HG02759 (cell line): ENCODE measurements around the gene EXOC1L.

ENCODE experiments used
- ATAC-seq: cut with Tn5 transposase; IDR thresholded peaks from one replicate; pipeline ENCODE4 v1.9.1; 2021; ENCODE audit warnings: mild to moderate bottlenecking, moderate library complexity; ENCODE audit not compliant: unreplicated experiment

EXOC1L gene

GRCh38 chr4:55819634-55820033 lies at the start of gene EXOC1L:
EXOC1L (plus strand) TSS chr4:55819790; CDS start chr4:55820027, 237 bp downstream.
- no peak for ATAC-seq

- ATAC-seq, result no peak
Observed at GRCh38 chr4:55770662-55771061, 48.9 kb upstream of the EXOC1L start.

- ATAC-seq, result no peak
Observed at GRCh38 chr4:55781341-55781740, 38.2 kb upstream of the EXOC1L start.

- no peak for ATAC-seq
Observed at GRCh38 chr4:55781812-55782211, 37.8 kb upstream of the EXOC1L start.

GRCh38 chr4:55783584-55783983 lies 36.0 kb upstream of the EXOC1L start:
- ATAC-seq, result no peak

- no peak for ATAC-seq
Observed at GRCh38 chr4:55784747-55785146, 34.8 kb upstream of the EXOC1L start.

- no peak for ATAC-seq
Observed at GRCh38 chr4:55791666-55792065, 27.9 kb upstream of the EXOC1L start.

GRCh38 chr4:55793479-55793878 lies 26.1 kb upstream of the EXOC1L start:
- ATAC-seq, result no peak

GRCh38 chr4:55794053-55794452 lies 25.5 kb upstream of the EXOC1L start:
- ATAC-seq, result no peak

GRCh38 chr4:55795341-55795740 lies 24.2 kb upstream of the EXOC1L start:
- peak; percentile 71 for ATAC-seq

GRCh38 chr4:55801498-55801897 lies 18.1 kb upstream of the EXOC1L start:
- no peak for ATAC-seq

GRCh38 chr4:55807556-55807955 lies 12.0 kb upstream of the EXOC1L start:
- ATAC-seq, result no peak

- no peak for ATAC-seq
Observed at GRCh38 chr4:55808186-55808585, 11.4 kb upstream of the EXOC1L start.

GRCh38 chr4:55808632-55809031 lies 11.0 kb upstream of the EXOC1L start:
- ATAC-seq, result no peak

- ATAC-seq, result no peak
Observed at GRCh38 chr4:55817691-55818090, 1.9 kb upstream of the EXOC1L start.

GRCh38 chr4:55820279-55820678 lies 689 bp downstream of the EXOC1L start:
- ATAC-seq, result no peak

- ATAC-seq, result no peak
Observed at GRCh38 chr4:55822329-55822728, 2.7 kb downstream of the EXOC1L start.

GRCh38 chr4:55824865-55825264 lies 5.3 kb downstream of the EXOC1L start:
- no peak for ATAC-seq

- ATAC-seq, result no peak
Observed at GRCh38 chr4:55826986-55827385, 7.4 kb downstream of the EXOC1L start.

- ATAC-seq, result no peak
Observed at GRCh38 chr4:55827582-55827981, 8.0 kb downstream of the EXOC1L start.

- no peak for ATAC-seq
Observed at GRCh38 chr4:55830048-55830447, 10.5 kb downstream of the EXOC1L start.

- ATAC-seq, result no peak
Observed at GRCh38 chr4:55830716-55831115, 11.1 kb downstream of the EXOC1L start.

GRCh38 chr4:55834086-55834795 lies 14.7 kb downstream of the EXOC1L start:
- no peak for ATAC-seq
